ENCODE measurements around the gene ABCA7.

The ABCA7 gene

DNA sequence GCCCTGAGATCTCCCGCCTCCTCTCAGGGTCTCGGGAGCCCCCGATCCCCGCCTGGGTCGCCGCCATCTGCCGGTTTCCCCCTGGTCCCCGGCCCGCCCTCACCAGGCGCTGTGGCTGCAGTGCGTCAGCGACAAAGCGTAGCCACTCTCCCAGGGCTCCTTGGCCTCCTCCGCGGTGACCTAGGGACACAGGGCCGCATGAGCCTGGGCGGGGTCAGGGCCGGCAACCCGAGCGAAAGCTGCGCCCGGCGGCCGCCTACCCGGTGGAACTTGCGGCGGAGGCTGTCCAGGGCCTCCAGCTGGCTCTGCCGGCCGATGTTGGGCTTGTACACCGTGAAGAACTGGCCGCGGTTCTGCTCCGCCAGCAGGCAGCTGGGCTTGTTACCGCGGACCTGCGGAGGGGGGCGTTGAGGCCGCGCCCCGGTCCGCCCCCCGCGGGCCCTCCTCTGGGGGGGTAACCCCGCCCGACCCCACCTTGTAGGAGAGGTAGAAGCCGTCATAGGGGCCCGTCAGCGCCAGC is 69.2 kb downstream of the ABCA7 start:
- H3K4me2 ChIP-seq (ENCODE audit: low read length): no peak overlapping the region
- no peak overlapping the region for H3K4me3 ChIP-seq (ENCODE audit: low read depth, low read length)
- H2AFZ ChIP-seq: no peak overlapping the region
- peaks cover 4% of the 10 kb centered on the region for H3K79me2 ChIP-seq
- TF ChIP-seq, protein P1, sequence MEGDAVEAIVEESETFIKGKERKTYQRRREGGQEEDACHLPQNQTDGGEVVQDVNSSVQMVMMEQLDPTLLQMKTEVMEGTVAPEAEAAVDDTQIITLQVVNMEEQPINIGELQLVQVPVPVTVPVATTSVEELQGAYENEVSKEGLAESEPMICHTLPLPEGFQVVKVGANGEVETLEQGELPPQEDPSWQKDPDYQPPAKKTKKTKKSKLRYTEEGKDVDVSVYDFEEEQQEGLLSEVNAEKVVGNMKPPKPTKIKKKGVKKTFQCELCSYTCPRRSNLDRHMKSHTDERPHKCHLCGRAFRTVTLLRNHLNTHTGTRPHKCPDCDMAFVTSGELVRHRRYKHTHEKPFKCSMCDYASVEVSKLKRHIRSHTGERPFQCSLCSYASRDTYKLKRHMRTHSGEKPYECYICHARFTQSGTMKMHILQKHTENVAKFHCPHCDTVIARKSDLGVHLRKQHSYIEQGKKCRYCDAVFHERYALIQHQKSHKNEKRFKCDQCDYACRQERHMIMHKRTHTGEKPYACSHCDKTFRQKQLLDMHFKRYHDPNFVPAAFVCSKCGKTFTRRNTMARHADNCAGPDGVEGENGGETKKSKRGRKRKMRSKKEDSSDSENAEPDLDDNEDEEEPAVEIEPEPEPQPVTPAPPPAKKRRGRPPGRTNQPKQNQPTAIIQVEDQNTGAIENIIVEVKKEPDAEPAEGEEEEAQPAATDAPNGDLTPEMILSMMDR (IDR thresholded peaks at IDR 0.05): no peak
- H3K36me3 ChIP-seq (ENCODE audit: control insufficient read depth, insufficient read depth, low read length): no peaks in the 10 kb centered on the region
- no peaks in the 10 kb centered on the region for H3K27me3 ChIP-seq (ENCODE audit: control insufficient read depth, insufficient read depth, low read length)
- no peak overlapping the region for H3K9ac ChIP-seq
- peaks cover 4% of the 10 kb centered on the region for H3K4me1 ChIP-seq
- no peaks in the 10 kb centered on the region for H3K9me3 ChIP-seq (ENCODE audit: control insufficient read depth, low read length)
- no peak overlapping the region for H3K27ac ChIP-seq

- H3K27me3 ChIP-seq (ENCODE audit: control insufficient read depth, insufficient read depth, low read length): no peaks in the 10 kb centered on the region
- H3K36me3 ChIP-seq (ENCODE audit: control insufficient read depth, insufficient read depth, low read length): no peaks in the 10 kb centered on the region
- no peak overlapping the region for H3K27ac ChIP-seq
- peaks cover 3% of the 10 kb centered on the region for H3K79me2 ChIP-seq
- peaks cover 4% of the 10 kb centered on the region for H3K4me1 ChIP-seq
- TF ChIP-seq, protein P1 (IDR thresholded peaks at IDR 0.05): no peak
- H2AFZ ChIP-seq: no peak overlapping the region
- no peak overlapping the region for H3K9ac ChIP-seq
- H3K4me2 ChIP-seq (ENCODE audit: low read length): no peak overlapping the region
- H3K4me3 ChIP-seq (ENCODE audit: low read depth, low read length): no peak overlapping the region
- no peaks in the 10 kb centered on the region for H3K9me3 ChIP-seq (ENCODE audit: control insufficient read depth, low read length)
Measured at GRCh38 chr19:1109697-1110671, 70.1 kb downstream of the ABCA7 start.

GRCh38 chr19:1110809-1111640 is 71.1 kb downstream of the ABCA7 start:
- no peaks in the 10 kb centered on the region for H3K27me3 ChIP-seq (ENCODE audit: control insufficient read depth, insufficient read depth, low read length)
- H2AFZ ChIP-seq: no peak overlapping the region
- H3K9ac ChIP-seq: no peak overlapping the region
- no peak overlapping the region for H3K27ac ChIP-seq
- H3K4me1 ChIP-seq: peaks cover 4% of the 10 kb centered on the region
- H3K36me3 ChIP-seq (ENCODE audit: control insufficient read depth, insufficient read depth, low read length): no peaks in the 10 kb centered on the region
- no peaks in the 10 kb centered on the region for H3K79me2 ChIP-seq
- H3K4me3 ChIP-seq (ENCODE audit: low read depth, low read length): no peak overlapping the region
- no peaks in the 10 kb centered on the region for H3K9me3 ChIP-seq (ENCODE audit: control insufficient read depth, low read length)
- no peak overlapping the region for H3K4me2 ChIP-seq (ENCODE audit: low read length)
- TF ChIP-seq, protein P1 (IDR thresholded peaks at IDR 0.05): no peak

GRCh38 chr19:1111641-1112267 is 71.8 kb downstream of the ABCA7 start:
- TF ChIP-seq, protein P1 (IDR thresholded peaks at IDR 0.05): no peak
- Histone ChIP-seq H3K4me3 (ENCODE audit: low read depth, low read length) (no peak overlapping the region), H3K9ac (no peak overlapping the region), H3K36me3 (ENCODE audit: control insufficient read depth, insufficient read depth, low read length) (no peaks in the 10 kb centered on the region), H2AFZ (no peak overlapping the region), H3K27me3 (ENCODE audit: control insufficient read depth, insufficient read depth, low read length) (no peaks in the 10 kb centered on the region), H3K79me2 (no peaks in the 10 kb centered on the region), H3K4me1 (peaks cover 4% of the 10 kb centered on the region), H3K4me2 (ENCODE audit: low read length) (no peak overlapping the region), H3K9me3 (ENCODE audit: control insufficient read depth, low read length) (no peaks in the 10 kb centered on the region), H3K27ac (no peak overlapping the region)
